H1 (cell line): Measurements from ENCODE around the gene PREB. TPM values are rescaled to one million over a fixed set of nuclear protein-coding genes. Genes with fewer than 3 reads are reported as not detected.

Experiments used
- CTCF ChIA-PET: fragments of 300-600 bp; sonication (Branson Sonifier 250); formaldehyde crosslinking; loops from one replicate; lab custom pipeline; 2021; ENCODE audit not compliant: partially characterized antibody; lab: Charles Lee
- POLR2A ChIA-PET: fragments of 300-600 bp; sonication (Branson Sonifier 250); formaldehyde crosslinking; loops from one replicate; lab custom pipeline; 2021; ENCODE audit warnings: inconsistent platforms; ENCODE audit not compliant: partially characterized antibody; lab: Charles Lee
- DNase-seq, 2 experiments: peaks; one replicate each; pipeline versions ENCODE4 v3.0.0 to v3.0.0-alpha.2; 2010 to 2022; ENCODE audit warnings: low spot score in 2 of 2, low read depth in 1 of 2, mixed read lengths in 1 of 2
- FAIRE-seq: peaks from 2 replicates; lab custom pipeline; 2011; peaks lifted over from hg19 to GRCh38; lab: Jason Lieb, UNC
- H2AFZ ChIP-seq: 2 replicates; pipeline ENCODE4 v1.8.1; 2012; ENCODE audit warnings: low read length, inconsistent platforms
- H2AK5ac ChIP-seq: 2 replicates; pipeline ENCODE4 v1.6.1; 2013; ENCODE audit warnings: low read depth, low read length
- H2BK120ac ChIP-seq: replicated peaks from 2 replicates; pipeline ENCODE3; 2013; ENCODE audit warnings: low read depth, low read length, inconsistent platforms
- H2BK12ac ChIP-seq: 2 replicates; pipeline ENCODE4 v1.6.1; 2013; ENCODE audit warnings: low read depth, low read length
- H2BK15ac ChIP-seq: 2 replicates; pipeline ENCODE4 v1.6.1; 2013; ENCODE audit warnings: low read length
- H2BK20ac ChIP-seq: 2 replicates; pipeline ENCODE4 v1.6.1; 2013; ENCODE audit warnings: low read length
- H2BK5ac ChIP-seq: 2 replicates; pipeline ENCODE4 v1.6.1; 2013; ENCODE audit warnings: low read depth, low read length
- H3K14ac ChIP-seq: 2 replicates; pipeline ENCODE4 v1.6.1; 2013; ENCODE audit warnings: inconsistent platforms; ENCODE audit not compliant: insufficient read length
- H3K18ac ChIP-seq: 2 replicates; pipeline ENCODE4 v1.6.1; 2013; ENCODE audit warnings: low read length; ENCODE audit errors: extremely low read depth
- H3K23ac ChIP-seq: 2 replicates; pipeline ENCODE4 v1.6.1; 2013; ENCODE audit warnings: inconsistent platforms; ENCODE audit not compliant: insufficient read length
- H3K23me2 ChIP-seq: 2 replicates; pipeline ENCODE4 v1.6.1; 2013; ENCODE audit warnings: low read depth, low read length
- H3K27ac ChIP-seq: 2 replicates; pipeline ENCODE4 v1.6.1; 2011; ENCODE audit warnings: low read depth, low read length, inconsistent platforms
- H3K27me3 ChIP-seq, 4 experiments: replicated peaks in 1 of 4; 1 replicate in 1 of 4; 2 replicates in 3 of 4; pipeline versions ENCODE4 v1.6.1 to v1.8.1; 2011 to 2013; ENCODE audit warnings: low read length in 3 of 4, mild to moderate bottlenecking in 3 of 4, inconsistent platforms in 2 of 4, mixed read lengths in 2 of 4, moderate library complexity in 1 of 4; ENCODE audit not compliant: control insufficient read depth in 3 of 4, insufficient read depth in 3 of 4; ENCODE audit errors: extremely low read depth in 1 of 4
- H3K36me3 ChIP-seq, 4 experiments: 2 replicates each; pipeline versions ENCODE4 v1.6.1 to v1.8.1; 2011 to 2013; ENCODE audit warnings: mild to moderate bottlenecking in 4 of 4, low read length in 3 of 4, moderate library complexity in 2 of 4, control low read depth in 1 of 4, inconsistent platforms in 1 of 4; ENCODE audit not compliant: insufficient read depth in 4 of 4, control insufficient read depth in 2 of 4
- H3K4ac ChIP-seq: replicated peaks from 2 replicates; pipeline ENCODE3; 2013; ENCODE audit warnings: low read length, low read depth, mixed read lengths, inconsistent platforms; ENCODE audit not compliant: insufficient read length
- H3K4me1 ChIP-seq, 4 experiments: replicated peaks in 1 of 4; 1 replicate in 1 of 4; 2 replicates in 3 of 4; pipeline versions ENCODE4 v1.6.1 to v1.8.1; 2011 to 2013; ENCODE audit warnings: low read length in 3 of 4, inconsistent platforms in 2 of 4, mixed read lengths in 1 of 4; ENCODE audit not compliant: insufficient read depth in 4 of 4, control insufficient read depth in 3 of 4
- H3K4me2 ChIP-seq, 2 experiments: 2 replicates each; pipeline versions ENCODE4 v1.6.1 to v1.8.1; 2011 to 2013; ENCODE audit warnings: low read depth in 2 of 2, low read length in 2 of 2, control low read depth in 1 of 2, inconsistent platforms in 1 of 2, mild to moderate bottlenecking in 1 of 2; ENCODE audit not compliant: insufficient read depth in 1 of 2
- H3K4me3 ChIP-seq, 4 experiments: fragments of 200-600, 300-600 bp in 1 of 4; sonication (generic), shearing (Covaris generic), sonication (Bioruptor Twin) in 1 of 4; 2 replicates each; pipeline versions ENCODE4 v1.5.1 to v1.8.1; 2011 to 2016; ENCODE audit warnings: low read length in 4 of 4, low read depth in 3 of 4, control low read depth in 2 of 4, inconsistent platforms in 2 of 4, mild to moderate bottlenecking in 2 of 4, mixed read lengths in 1 of 4, moderate library complexity in 1 of 4; ENCODE audit not compliant: insufficient read depth in 2 of 4; ENCODE audit errors: extremely low read depth in 1 of 4
- H3K56ac ChIP-seq: replicated peaks from 2 replicates; pipeline ENCODE3; 2013; ENCODE audit warnings: low read depth, mild to moderate bottlenecking, mixed read lengths, low read length, inconsistent platforms; ENCODE audit not compliant: insufficient read length
- H3K79me1 ChIP-seq: 2 replicates; pipeline ENCODE4 v1.6.1; 2013; ENCODE audit warnings: low read depth, low read length, control low read depth
- H3K79me2 ChIP-seq, 2 experiments: 2 replicates each; pipeline versions ENCODE4 v1.6.1 to v1.8.1; 2012 to 2013; ENCODE audit warnings: low read length in 2 of 2, mild to moderate bottlenecking in 2 of 2, inconsistent platforms in 1 of 2; ENCODE audit not compliant: insufficient read depth in 2 of 2, control insufficient read depth in 1 of 2
- H3K9ac ChIP-seq, 4 experiments: replicated peaks in 1 of 4; 1 replicate in 1 of 4; 2 replicates in 3 of 4; pipeline versions ENCODE4 v1.6.1 to v1.8.1; 2011 to 2013; ENCODE audit warnings: low read depth in 3 of 4, low read length in 3 of 4, control low read depth in 2 of 4, mild to moderate bottlenecking in 2 of 4, moderate library complexity in 2 of 4, inconsistent platforms in 1 of 4; ENCODE audit errors: extremely low read depth in 1 of 4
- H3K9me3 ChIP-seq, 2 experiments: 2 replicates each; pipeline versions ENCODE4 v1.6.1 to v1.8.1; 2012 to 2013; ENCODE audit warnings: mild to moderate bottlenecking in 2 of 2, moderate library complexity in 2 of 2, control low read depth in 1 of 2, inconsistent platforms in 1 of 2, low read depth in 1 of 2, low read length in 1 of 2, mixed read lengths in 1 of 2; ENCODE audit not compliant: insufficient read depth in 2 of 2
- H4K20me1 ChIP-seq, 2 experiments: replicated peaks in 1 of 2; 2 replicates each; pipeline versions ENCODE3 to v1.8.1; 2011 to 2013; ENCODE audit warnings: inconsistent platforms in 2 of 2, low read length in 2 of 2, mild to moderate bottlenecking in 1 of 2; ENCODE audit not compliant: insufficient read depth in 2 of 2, control insufficient read depth in 1 of 2
- H4K5ac ChIP-seq: 2 replicates; pipeline ENCODE4 v1.6.1; 2013; ENCODE audit warnings: low read length, low read depth, mixed read lengths, inconsistent platforms; ENCODE audit not compliant: insufficient read length
- H4K8ac ChIP-seq: 2 replicates; pipeline ENCODE4 v1.8.0; 2013; ENCODE audit warnings: mild to moderate bottlenecking, moderate library complexity, low read length, inconsistent platforms; ENCODE audit not compliant: insufficient read depth; ENCODE audit errors: extremely low read depth
- H4K91ac ChIP-seq: replicated peaks from 2 replicates; pipeline ENCODE3; 2013; ENCODE audit warnings: low read length, mixed read lengths, inconsistent platforms; ENCODE audit not compliant: insufficient read length
- BACH1 ChIP-seq: IDR thresholded peaks from 2 replicates; pipeline ENCODE4 v1.6.1; 2012; ENCODE audit warnings: low read length, improper control_type of control experiment
- WGBS, 2 experiments: shearing (Covaris generic) in 1 of 2; methylation state at CpG; one replicate each; pipeline versions ENCODE4 v1.1.6 to v1.1.7; 2013 to 2015; ENCODE audit warnings: low lambda C conversion rate in 2 of 2, mixed read lengths in 2 of 2, inconsistent platforms in 1 of 2, low coverage in 1 of 2, missing lambda C conversion rate in 1 of 2; ENCODE audit not compliant: insufficient replicate concordance in 2 of 2, insufficient coverage in 1 of 2, insufficient read length in 1 of 2; ENCODE audit errors: extremely low coverage in 1 of 2, missing lambda C conversion rate in 1 of 2; 5-methylcytosine and 5-hydroxymethylcytosine counted together
- polyA plus RNA-seq, 7 experiments: library from polyadenylated mRNA; depleted of rRNA in 3 of 7; stranded (reverse) in 5 of 7; unstranded in 2 of 7; fragments of >200 nt in 5 of 7; fragments of 200-250 nt in 2 of 7; gene quantifications; 1 replicate in 5 of 7; 2 replicates in 1 of 7; 4 replicates in 1 of 7; pipeline versions ENCODE4 v1.2.1 to v1.2.3, GENCODE V29; 2011 to 2013; ENCODE audit warnings: missing spikeins in 2 of 7, mixed read lengths in 2 of 7
- total RNA-seq: library from RNA; stranded (reverse); fragmentation: NEBNext Ultra II Directional; extraction: Animal tissue kit (Norgen Biotek cat#: 25700); gene quantifications from 2 replicates; pipeline ENCODE4 v1.2.1, GENCODE V29; 2021

The PREB gene
- total and polyA plus RNA-seq, 2 of the 8 experiments (the other 6 are each of a cell fraction or from before 2014, with no cell fraction given): 54.1 to 72.2 TPM

DNA sequence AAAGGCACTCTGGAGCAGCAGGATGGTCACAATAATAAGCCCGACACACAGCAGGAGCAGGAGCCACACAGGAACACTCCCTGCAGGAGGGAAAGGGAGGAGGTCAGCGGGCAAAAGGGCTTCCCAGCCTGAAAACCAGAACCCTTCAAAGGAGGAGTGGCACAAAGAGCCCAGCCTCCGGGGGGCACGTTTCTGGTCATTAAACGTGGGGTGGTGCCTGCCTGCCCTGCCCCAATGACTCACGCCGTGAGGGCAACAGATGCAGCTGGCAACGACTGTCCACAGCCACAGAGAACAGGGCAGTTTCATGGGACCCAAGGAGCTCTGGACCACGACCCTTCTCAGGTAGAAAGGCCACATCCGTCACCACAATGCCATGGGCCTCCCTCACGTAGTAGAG, 3.0 kb downstream of the PREB start:
- no peak overlapping the region; the same call in 1 of the 2 replicates for H4K8ac ChIP-seq
- FAIRE-seq: no peak
- H2BK20ac ChIP-seq: no peak overlapping the region
- H3K79me1 ChIP-seq: peaks cover 4% of the 10 kb centered on the region
- H3K4me3 ChIP-seq: no peak overlapping the region
- peaks cover 8 to 14% of the 10 kb centered on the region in 2 experiments for H4K20me1 ChIP-seq
- no peak overlapping the region for H3K9ac ChIP-seq
- no peak overlapping the region for H2BK15ac ChIP-seq
- no peak overlapping the region for H3K4ac ChIP-seq
- no peak overlapping the region for H2BK120ac ChIP-seq
- H3K23me2 ChIP-seq: peaks cover 2% of the 10 kb centered on the region; the same call in 1 of the 2 replicates
- TF ChIP-seq BACH1: no peak
- no peak for DNase-seq
- H3K79me2 ChIP-seq: peaks cover 0 to 15% of the 10 kb centered on the region in 2 experiments; a peak in 2 of 4 replicates
- peaks cover 0 to 4% (median 3%) of the 10 kb centered on the region in 4 experiments; a peak in 5 of 7 replicates for H3K4me1 ChIP-seq
- no peak overlapping the region for H2BK5ac ChIP-seq
- no peak overlapping the region for H3K14ac ChIP-seq
- H4K91ac ChIP-seq: no peak overlapping the region
- ChIA-PET POLR2A (interaction anchor here (0.8 to 1.8 kb wide), 3 partner anchors 8 to 67 kb away, joined by 3 to 9 read pairs (median 3); partner anchors contain the start of gene ABHD1), CTCF (interaction anchor here (0.6 to 4.1 kb wide), 10 partner anchors 12 to 161 kb away, joined by 3 to 26 read pairs (median 4); partner anchors contain the start of gene TCF23)
- no peak overlapping the region for H3K56ac ChIP-seq
- no peak overlapping the region for H3K18ac ChIP-seq
- H4K5ac ChIP-seq: no peak overlapping the region
- no peak overlapping the region for H3K23ac ChIP-seq
- peaks cover 2 to 26% (median 16%) of the 10 kb centered on the region in 4 experiments; a peak in 6 of 8 replicates for H3K36me3 ChIP-seq
- no peaks in the 10 kb centered on the region; a peak in 2 of 7 replicates for H3K27me3 ChIP-seq
- H3K9me3 ChIP-seq: no peaks in the 10 kb centered on the region
- H2AK5ac ChIP-seq: no peak overlapping the region
- no peak overlapping the region for H3K27ac ChIP-seq
- 83% methylated on average over 11 of the region's 11 CpGs; no CpG with 5 or more reads in 1 of the 2 experiments for WGBS, 2 experiments
- no peak overlapping the region for H2BK12ac ChIP-seq
- no peak overlapping the region for H2AFZ ChIP-seq
- no peak overlapping the region for H3K4me2 ChIP-seq
